ENCODE measurements around the gene EPHB4.
"Not testable (repeated sequence)": the region's sequence is repeated elsewhere in the genome, so short reads cannot be mapped to it uniquely, and the experiment has no call there.

EPHB4 gene

GRCh38 chr7:100763556-100764140 lies 63.7 kb downstream of the EPHB4 start:
- H3K27ac ChIP-seq, result no peak overlapping the region
- TF ChIP-seq CTCF (IDR thresholded peaks at IDR 0.05) (no peak), ZFX (IDR thresholded peaks at IDR 0.05; ENCODE audit: borderline replicate concordance) (no peak)

GRCh38 chr7:100762841-100763240 lies 64.5 kb downstream of the EPHB4 start:
- H3K27ac ChIP-seq, result not testable (repeated sequence)

GRCh38 chr7:100759357-100760171 lies 67.8 kb downstream of the EPHB4 start:
- H3K27ac ChIP-seq, result no peak overlapping the region

GRCh38 chr7:100753750-100754149 lies 73.6 kb downstream of the EPHB4 start:
- TF ChIP-seq CTCF (IDR thresholded peaks at IDR 0.05) (no peak), ZFX (IDR thresholded peaks at IDR 0.05; ENCODE audit: borderline replicate concordance) (no peak)
- H3K27ac ChIP-seq, result no peak overlapping the region

More at GRCh38 chr7:100759357-100760171, 67.8 kb downstream of the EPHB4 start:
- no peak for TF ChIP-seq CTCF (IDR thresholded peaks at IDR 0.05)
- TF ChIP-seq ZFX (IDR thresholded peaks at IDR 0.05; ENCODE audit: borderline replicate concordance), result no peak

- no peak for TF ChIP-seq CTCF (IDR thresholded peaks at IDR 0.05)
- TF ChIP-seq ZFX (IDR thresholded peaks at IDR 0.05; ENCODE audit: borderline replicate concordance), result no peak
- H3K27ac ChIP-seq, result no peak overlapping the region
Observed at GRCh38 chr7:100752994-100753393, 74.3 kb downstream of the EPHB4 start.
